ENCODE data around the gene TMF1.

The TMF1 gene

GRCh38 chr3:69085168-69085832, 33.2 kb upstream of the TMF1 start:
- TF ChIP-seq GATA2 (IDR thresholded peaks at IDR 0.05; ENCODE audit: low read depth, low read length) (no peak), GATA3 (IDR thresholded peaks at IDR 0.05; ENCODE audit: low read depth, low read length) (no peak)

- TF ChIP-seq GATA3 (IDR thresholded peaks at IDR 0.05; ENCODE audit: low read depth, low read length), result no peak
- no peak for TF ChIP-seq GATA2 (IDR thresholded peaks at IDR 0.05; ENCODE audit: low read depth, low read length)
Measured at GRCh38 chr3:69084326-69085167, 32.4 kb upstream of the TMF1 start, which contains the start of gene ARL6IP5. TSS of gene ARL6IP5 (plus strand) at chr3:69084937. CDS start at chr3:69085048, 111 bp downstream.

- TF ChIP-seq GATA3 (IDR thresholded peaks at IDR 0.05; ENCODE audit: low read depth, low read length), result no peak
Measured at GRCh38 chr3:69082805-69083204, 30.7 kb upstream of the TMF1 start.

- no peak for TF ChIP-seq GATA2 (IDR thresholded peaks at IDR 0.05; ENCODE audit: low read depth, low read length)
- TF ChIP-seq GATA3 (IDR thresholded peaks at IDR 0.05; ENCODE audit: low read depth, low read length), result no peak
Measured at GRCh38 chr3:69082361-69082760, 30.2 kb upstream of the TMF1 start.

- peak; percentile 86 for TF ChIP-seq GATA2 (IDR thresholded peaks at IDR 0.05; ENCODE audit: low read depth, low read length)
- peak; percentile 49; the same call in 1 of the 2 replicates for TF ChIP-seq GATA3 (IDR thresholded peaks at IDR 0.05; ENCODE audit: low read depth, low read length)
Measured at GRCh38 chr3:69081583-69082262, 29.6 kb upstream of the TMF1 start.

GRCh38 chr3:69080233-69080920, 28.2 kb upstream of the TMF1 start, which contains the start of gene UBA3:
TSS of gene UBA3 (minus strand) at chr3:69080365. CDS start at chr3:69080353, 12 bp downstream.
- TF ChIP-seq GATA2 (IDR thresholded peaks at IDR 0.05; ENCODE audit: low read depth, low read length) (no peak), GATA3 (IDR thresholded peaks at IDR 0.05; ENCODE audit: low read depth, low read length) (no peak)

GRCh38 chr3:69079269-69080159, 27.4 kb upstream of the TMF1 start:
- TF ChIP-seq GATA3 (IDR thresholded peaks at IDR 0.05; ENCODE audit: low read depth, low read length) (no peak), GATA2 (IDR thresholded peaks at IDR 0.05; ENCODE audit: low read depth, low read length) (no peak)

GRCh38 chr3:69072928-69073327, 20.8 kb upstream of the TMF1 start:
- TF ChIP-seq GATA3 (IDR thresholded peaks at IDR 0.05; ENCODE audit: low read depth, low read length) (no peak), GATA2 (IDR thresholded peaks at IDR 0.05; ENCODE audit: low read depth, low read length) (no peak)

GRCh38 chr3:69066121-69066520, 14.0 kb upstream of the TMF1 start:
- TF ChIP-seq GATA2 (IDR thresholded peaks at IDR 0.05; ENCODE audit: low read depth, low read length), result no peak

- TF ChIP-seq GATA2 (IDR thresholded peaks at IDR 0.05; ENCODE audit: low read depth, low read length), result no peak
- no peak for TF ChIP-seq GATA3 (IDR thresholded peaks at IDR 0.05; ENCODE audit: low read depth, low read length)
Measured at GRCh38 chr3:69065318-69065964, 13.3 kb upstream of the TMF1 start.

- no peak for TF ChIP-seq GATA3 (IDR thresholded peaks at IDR 0.05; ENCODE audit: low read depth, low read length)
- TF ChIP-seq GATA2 (IDR thresholded peaks at IDR 0.05; ENCODE audit: low read depth, low read length), result no peak
Measured at GRCh38 chr3:69063636-69064035, 11.5 kb upstream of the TMF1 start.

GRCh38 chr3:69059688-69060087, 7.6 kb upstream of the TMF1 start:
- TF ChIP-seq GATA3 (IDR thresholded peaks at IDR 0.05; ENCODE audit: low read depth, low read length) (no peak), GATA2 (IDR thresholded peaks at IDR 0.05; ENCODE audit: low read depth, low read length) (no peak)

GRCh38 chr3:69058947-69059224, 6.8 kb upstream of the TMF1 start:
- TF ChIP-seq GATA3 (IDR thresholded peaks at IDR 0.05; ENCODE audit: low read depth, low read length) (no peak), GATA2 (IDR thresholded peaks at IDR 0.05; ENCODE audit: low read depth, low read length) (no peak)
